Fibroblast of pulmonary artery (primary cell): ENCODE data around the gene MINDY4.
A peak's percentile ranks its signal among the peaks of the same experiment; 100 is the strongest.

Source experiments
- DNase-seq: peaks from one replicate; pipeline ENCODE4 v3.0.0-alpha.2; 2010; ENCODE audit warnings: low read depth
- H3K4me3 ChIP-seq: replicated peaks from 2 replicates; pipeline ENCODE4 v1.5.1; 2011; ENCODE audit warnings: low read depth, mild to moderate bottlenecking, control low read depth, low read length, moderate library complexity
- TF ChIP-seq, protein P1 (sequence below): IDR thresholded peaks from 2 replicates; pipeline ENCODE4 v1.5.1; 2011; ENCODE audit warnings: mild to moderate bottlenecking, control low read depth, low read length, inconsistent platforms; ENCODE audit errors: missing control alignments

Gene MINDY4

DNA sequence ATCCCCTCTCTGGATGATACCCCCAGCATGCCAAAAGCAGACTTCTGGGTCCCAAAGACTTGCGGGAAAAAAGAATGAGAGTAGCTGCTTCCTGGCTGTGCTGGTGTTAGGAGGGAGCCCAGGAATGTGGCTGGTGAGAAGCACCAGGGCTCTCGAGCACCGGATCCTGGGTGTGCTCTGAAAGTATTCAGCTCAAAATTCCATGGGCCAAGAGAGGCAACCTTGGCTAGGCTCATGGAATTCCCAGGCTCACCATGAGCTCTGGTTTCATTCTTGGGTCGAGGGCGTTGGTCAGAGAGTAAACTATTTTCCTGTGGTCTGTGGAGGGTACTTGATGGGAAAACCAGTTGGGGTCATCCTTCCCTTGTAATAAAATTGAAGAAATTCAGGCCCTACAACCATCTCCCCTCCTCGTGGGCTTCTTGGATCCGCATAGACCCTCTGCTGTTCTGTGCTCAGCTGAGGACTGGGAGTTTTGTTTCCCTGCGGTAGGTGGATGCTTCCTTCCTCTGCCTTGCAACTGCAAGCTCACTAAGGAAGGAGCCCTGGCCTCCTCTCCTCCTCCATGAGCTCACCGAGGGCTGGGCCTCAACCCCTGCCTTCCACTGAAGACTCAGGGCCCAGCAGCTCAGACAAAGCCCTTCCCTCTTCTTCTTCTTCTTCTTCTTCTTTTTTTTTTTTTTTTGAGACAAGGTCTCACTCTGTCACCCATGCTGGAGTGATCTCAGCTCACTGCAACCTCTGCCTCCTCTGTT, 106.0 kb downstream of the MINDY4 start:
- TF ChIP-seq, protein P1, sequence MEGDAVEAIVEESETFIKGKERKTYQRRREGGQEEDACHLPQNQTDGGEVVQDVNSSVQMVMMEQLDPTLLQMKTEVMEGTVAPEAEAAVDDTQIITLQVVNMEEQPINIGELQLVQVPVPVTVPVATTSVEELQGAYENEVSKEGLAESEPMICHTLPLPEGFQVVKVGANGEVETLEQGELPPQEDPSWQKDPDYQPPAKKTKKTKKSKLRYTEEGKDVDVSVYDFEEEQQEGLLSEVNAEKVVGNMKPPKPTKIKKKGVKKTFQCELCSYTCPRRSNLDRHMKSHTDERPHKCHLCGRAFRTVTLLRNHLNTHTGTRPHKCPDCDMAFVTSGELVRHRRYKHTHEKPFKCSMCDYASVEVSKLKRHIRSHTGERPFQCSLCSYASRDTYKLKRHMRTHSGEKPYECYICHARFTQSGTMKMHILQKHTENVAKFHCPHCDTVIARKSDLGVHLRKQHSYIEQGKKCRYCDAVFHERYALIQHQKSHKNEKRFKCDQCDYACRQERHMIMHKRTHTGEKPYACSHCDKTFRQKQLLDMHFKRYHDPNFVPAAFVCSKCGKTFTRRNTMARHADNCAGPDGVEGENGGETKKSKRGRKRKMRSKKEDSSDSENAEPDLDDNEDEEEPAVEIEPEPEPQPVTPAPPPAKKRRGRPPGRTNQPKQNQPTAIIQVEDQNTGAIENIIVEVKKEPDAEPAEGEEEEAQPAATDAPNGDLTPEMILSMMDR: no peak
- no peak for DNase-seq
- H3K4me3 ChIP-seq: no peak overlapping the region

DNA sequence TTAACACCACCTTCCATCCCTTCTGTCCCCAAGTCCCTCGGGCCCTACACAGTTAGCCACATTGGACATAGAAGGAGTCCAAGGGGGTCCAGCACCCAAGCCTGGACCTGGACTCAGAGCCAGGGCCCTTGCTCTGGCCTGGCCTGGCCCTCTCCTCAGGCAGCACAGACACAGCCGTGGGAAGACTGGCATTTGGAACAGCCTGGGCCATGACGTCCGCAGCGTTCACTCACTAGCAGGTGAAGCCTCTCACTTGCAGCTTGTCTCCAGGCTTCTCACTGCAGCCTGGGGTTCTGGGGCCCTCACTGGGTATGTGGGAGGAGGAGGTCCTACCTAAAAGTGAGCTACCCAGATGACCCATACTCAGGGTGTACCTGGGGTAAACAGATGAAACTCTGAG, 106.8 kb downstream of the MINDY4 start:
- TF ChIP-seq, protein P1: no peak
- no peak for DNase-seq

DNA sequence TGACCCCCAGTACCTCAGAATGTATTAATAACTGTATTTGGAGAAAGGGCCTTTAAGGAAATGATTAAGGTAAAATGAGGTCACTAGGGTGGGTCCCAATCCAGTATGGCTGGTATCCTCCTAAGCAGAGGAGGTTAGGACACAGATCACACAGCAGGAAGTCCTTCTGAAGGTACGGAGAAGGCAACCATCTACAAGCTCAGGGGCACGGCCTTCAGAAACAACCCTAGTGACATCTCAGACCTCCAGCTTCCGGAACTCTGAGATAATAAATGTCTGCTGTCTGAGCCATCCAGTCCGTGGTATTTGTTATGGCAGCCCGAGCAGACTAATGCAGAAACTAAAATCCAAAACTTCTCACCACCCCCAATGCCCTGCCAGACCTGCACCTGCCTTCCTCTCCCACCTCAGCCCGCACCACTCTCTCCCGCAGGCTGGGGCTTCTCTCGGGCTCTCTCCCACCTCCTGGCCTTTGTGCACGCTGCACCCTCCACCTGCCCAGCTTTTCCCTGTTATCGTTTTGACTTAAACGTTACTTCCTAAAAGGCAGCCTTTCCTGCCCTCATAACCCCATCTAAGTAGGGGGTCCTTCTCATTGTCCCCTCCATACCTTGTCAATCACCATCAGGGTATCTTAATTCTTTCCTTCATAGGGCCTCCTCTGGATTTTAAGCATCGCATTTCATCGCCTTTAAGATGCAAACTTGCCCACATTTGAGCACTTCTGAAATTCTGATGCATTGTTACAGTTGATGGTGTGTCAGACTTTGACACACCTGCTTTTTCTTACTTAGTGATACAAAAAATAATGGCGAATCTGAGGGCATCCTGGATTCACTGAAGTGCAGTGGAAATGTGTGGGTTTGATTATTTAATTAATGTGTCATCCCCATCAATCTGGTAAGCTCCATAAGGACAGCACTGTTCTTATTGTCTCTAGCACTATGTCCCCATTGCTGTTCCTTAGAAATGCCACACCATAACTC, 108.2 kb downstream of the MINDY4 start:
- no peak for DNase-seq
- no peak overlapping the region for H3K4me3 ChIP-seq
- TF ChIP-seq, protein P1: no peak

More for the DNA sequence above, 106.8 kb downstream of the MINDY4 start:
- H3K4me3 ChIP-seq: no peak overlapping the region

DNA sequence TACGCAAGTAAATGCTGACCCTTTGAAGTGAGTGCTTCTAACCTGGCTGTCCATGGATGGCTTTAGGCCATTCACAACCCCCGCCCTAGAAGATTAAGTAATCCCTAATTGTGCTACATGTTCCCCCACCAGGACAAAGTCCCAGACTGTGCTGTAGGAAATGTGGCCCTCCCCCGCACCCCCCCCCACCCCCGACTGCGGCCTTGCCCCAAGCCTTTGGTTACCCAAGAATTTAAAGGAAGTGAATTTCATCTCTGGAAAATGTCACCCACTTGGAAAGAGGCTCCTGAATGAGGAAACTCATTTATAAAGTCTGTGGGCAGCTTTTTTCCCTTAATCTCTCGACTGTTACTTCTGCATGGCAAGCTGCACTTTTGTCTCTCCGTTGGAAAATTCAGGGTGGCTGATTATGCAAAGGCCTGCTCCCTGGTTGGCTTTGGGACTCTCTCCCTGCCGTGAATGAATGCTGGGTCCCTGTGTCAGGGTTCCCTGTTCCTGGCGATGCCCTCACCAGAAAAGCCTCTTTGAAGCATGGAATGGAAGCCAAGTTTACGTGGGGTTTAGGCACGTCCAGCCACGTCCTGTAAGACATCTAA, 109.0 kb downstream of the MINDY4 start:
- TF ChIP-seq, protein P1: no peak
- H3K4me3 ChIP-seq: no peak overlapping the region
- DNase-seq: peak; percentile 39

DNA sequence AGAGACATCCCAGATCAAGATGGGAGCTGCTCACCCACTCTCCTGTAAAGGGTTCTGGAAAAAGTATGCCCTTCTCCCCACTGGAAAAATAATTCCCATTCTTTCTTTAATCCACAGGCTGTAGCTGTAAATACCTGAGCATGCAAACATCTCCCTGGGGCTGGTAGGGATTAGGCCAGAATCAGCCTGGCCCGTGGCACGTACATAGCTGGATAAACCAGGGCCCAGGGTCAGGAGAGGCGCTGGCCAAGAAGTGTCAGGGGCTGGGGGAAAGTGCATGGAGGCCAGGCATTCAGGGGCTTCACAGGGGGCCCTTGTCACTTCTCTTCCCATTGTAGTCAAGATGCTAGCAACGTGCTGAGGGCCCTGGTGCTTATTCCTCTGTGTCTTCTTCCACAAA, 109.7 kb downstream of the MINDY4 start:
- no peak for DNase-seq
- H3K4me3 ChIP-seq: no peak overlapping the region
- TF ChIP-seq, protein P1: no peak

DNA sequence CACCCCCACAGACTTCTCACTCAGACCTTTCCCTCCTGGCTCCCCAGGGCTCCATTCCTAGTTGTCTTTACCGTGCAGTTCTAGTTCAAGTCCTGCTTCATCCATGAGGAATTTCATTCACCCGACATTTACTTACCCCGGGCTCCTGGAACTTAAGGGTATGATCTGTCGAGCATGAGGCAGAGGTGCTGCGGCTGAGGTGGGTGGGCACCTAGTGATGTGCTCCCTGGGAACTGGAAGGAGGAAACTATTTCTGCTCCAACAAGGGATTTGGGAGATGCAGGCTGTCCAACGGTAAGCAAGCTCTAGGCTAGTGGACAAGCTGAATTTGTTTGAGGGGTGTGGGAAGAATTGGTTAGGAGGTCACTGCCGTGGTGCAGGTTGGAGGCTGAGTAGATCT, 110.2 kb downstream of the MINDY4 start:
- H3K4me3 ChIP-seq: no peak overlapping the region
- no peak for DNase-seq
- TF ChIP-seq, protein P1: no peak
